DOHH2 (cell line): ENCODE results near the gene ROBO1.

Experiments used
- CTCF ChIP-seq: fragments of 200-600 bp; sonication (generic); IDR thresholded peaks from one replicate; pipeline ENCODE4 v1.5.1; 2014; ENCODE audit warnings: antibody characterized with exemption, mild to moderate bottlenecking, low read depth, low read length; ENCODE audit not compliant: poor library complexity, severe bottlenecking
- EZH2phosphoT487 ChIP-seq: fragments of 200-600 bp; sonication (generic); IDR thresholded peaks from 2 replicates; pipeline ENCODE4 v1.6.1; 2017; ENCODE audit warnings: borderline replicate concordance, mild to moderate bottlenecking, antibody characterized with exemption, low read length, moderate library complexity, mixed read lengths

GRCh38 chr3:78868570-78868969, 899.2 kb downstream of the ROBO1 start:
- TF ChIP-seq EZH2phosphoT487, result no peak
- TF ChIP-seq CTCF, result no peak
